ENCODE results near the gene NVL. TPM values are rescaled to one million over a fixed set of nuclear protein-coding genes. Genes with fewer than 3 reads are reported as not detected.

NVL gene
- total RNA-seq, 4 donors from 2014 or later: 35.9 to 52.3 (median 40.5) TPM

- no peak overlapping the region for H3K4me3 ChIP-seq
These were observed 131.4 kb downstream of the NVL start for GRCh38 chr1:224198572-224198971.

DNA sequence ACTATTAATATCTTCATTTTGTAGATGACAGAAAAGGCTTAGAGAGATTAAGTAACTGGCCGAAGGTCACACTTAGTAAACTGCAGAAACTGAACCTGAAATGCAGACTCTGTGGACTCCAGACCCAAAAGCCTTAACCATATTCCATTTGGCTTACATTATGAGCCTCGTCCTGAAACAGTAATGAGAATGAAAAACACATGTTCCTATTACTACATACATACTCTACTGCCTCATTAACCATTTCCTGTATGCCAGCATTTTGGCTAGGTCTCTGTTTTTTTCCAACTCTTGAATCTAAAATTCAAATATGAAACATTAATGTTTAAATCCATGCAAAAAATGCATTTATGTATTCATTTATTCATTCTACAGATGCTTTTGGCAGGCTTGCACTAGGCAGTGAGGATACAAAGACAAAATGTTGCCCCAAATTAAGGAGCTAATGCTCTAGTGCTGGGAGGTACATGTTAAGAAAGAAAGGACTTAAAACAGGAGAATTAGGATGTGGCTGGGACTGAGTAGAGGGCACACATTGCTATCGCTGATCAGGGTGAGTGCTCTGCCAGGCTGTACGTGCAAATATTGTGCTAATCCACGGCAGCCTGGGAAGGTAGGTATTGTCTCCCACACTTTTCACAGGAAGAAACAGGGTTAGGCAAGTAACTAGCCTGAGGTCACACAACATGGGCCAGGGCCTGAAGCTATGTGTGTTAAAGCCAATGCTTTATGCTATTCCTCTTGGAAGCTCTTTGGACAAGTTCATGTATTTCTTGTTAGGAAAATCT lies 133.0 kb downstream of the NVL start:
- Histone ChIP-seq H3K4me3 (no peak overlapping the region), H3K36me3 (peaks cover 0 to 4% (median 0%) of the 10 kb centered on the region in 4 donors), H3K4me1 (no peaks in the 10 kb centered on the region), H3K27me3 (no peaks in the 10 kb centered on the region), H3K27ac (no peak overlapping the region), H3K9me3 (no peaks in the 10 kb centered on the region)
- intact Hi-C loops (cut with DNase I; ENCODE audit: low total_unique reads): no loop called here
- DNase-seq: no peak
- TF ChIP-seq CTCF (IDR thresholded peaks at IDR 0.05) (no peak), EP300 (IDR thresholded peaks at IDR 0.05; ENCODE audit: low read depth) (no peak), POLR2A (IDR thresholded peaks at IDR 0.05) (no peak), POLR2AphosphoS5 (IDR thresholded peaks at IDR 0.05) (no peak)
- 75% methylated on average over 5 of the region's 5 CpGs for WGBS, 2 donors (ENCODE audit: low coverage in 1 of 2)
- in situ Hi-C loops (cut with MboI; ENCODE audit: low pct_ligation_motif_present in 1 of 4, low pct_unique_long_range_greater_than_20kb in 1 of 4, low sequenced_read_pairs in 3 of 4): no loop called here

More at GRCh38 chr1:224198572-224198971, 131.4 kb downstream of the NVL start:
- no peaks in the 10 kb centered on the region for H3K27me3 ChIP-seq
- H3K4me1 ChIP-seq: peaks cover 0 to 8% (median 0%) of the 10 kb centered on the region in 4 donors
- WGBS, 2 donors (ENCODE audit: low coverage in 1 of 2): 82 to 93% methylated on average over 2 to 4 of the region's 4 CpGs
- H3K27ac ChIP-seq: no peak overlapping the region
- no peaks in the 10 kb centered on the region for H3K9me3 ChIP-seq
- TF ChIP-seq POLR2A (IDR thresholded peaks at IDR 0.05) (no peak), POLR2AphosphoS5 (IDR thresholded peaks at IDR 0.05) (no peak), CTCF (IDR thresholded peaks at IDR 0.05) (no peak)
- DNase-seq: no peak
- intact Hi-C loops (cut with DNase I; ENCODE audit: low total_unique reads) (no loop called here), in situ Hi-C loops (cut with MboI; ENCODE audit: low pct_ligation_motif_present in 1 of 4, low pct_unique_long_range_greater_than_20kb in 1 of 4, low sequenced_read_pairs in 3 of 4) (no loop called here)
- no peaks in the 10 kb centered on the region for H3K36me3 ChIP-seq

DNA sequence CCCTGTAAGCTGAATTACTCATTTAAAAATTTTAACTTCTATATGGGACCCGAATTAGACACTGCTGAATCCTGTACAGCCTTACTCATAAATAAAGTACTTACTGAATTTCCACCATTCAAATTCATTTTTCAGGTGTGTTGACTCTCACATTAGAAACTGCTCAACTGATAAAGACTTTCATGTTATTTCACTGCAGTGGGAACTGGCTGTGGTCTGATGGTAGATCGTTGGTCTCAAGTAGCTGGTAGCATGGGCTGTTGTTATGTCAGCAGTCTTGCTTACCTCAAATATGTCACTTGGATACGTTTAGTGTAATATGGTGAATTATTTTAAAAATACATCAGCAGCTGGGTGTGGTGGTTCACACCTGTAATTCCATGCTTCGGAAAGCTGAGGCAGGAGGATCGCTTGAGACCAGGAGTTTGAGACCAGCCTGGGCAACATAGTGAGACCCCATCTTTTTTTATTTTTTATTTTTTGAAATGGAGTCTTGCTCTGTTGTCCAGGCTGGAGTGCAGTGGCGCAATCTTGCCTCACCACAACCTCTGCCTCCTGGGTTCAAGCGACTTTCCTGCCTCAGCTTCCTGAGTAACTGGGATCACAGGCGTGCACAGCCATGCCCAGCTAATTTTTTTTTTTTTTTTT lies 136.5 kb downstream of the NVL start:
- Histone ChIP-seq H3K27me3 (no peaks in the 10 kb centered on the region), H3K36me3 (peaks cover 0 to 4% (median 0%) of the 10 kb centered on the region in 4 donors), H3K4me1 (no peaks in the 10 kb centered on the region), H3K4me3 (no peak overlapping the region), H3K9me3 (no peaks in the 10 kb centered on the region), H3K27ac (no peak overlapping the region)
- DNase-seq: no peak
- no peak for TF ChIP-seq CTCF (IDR thresholded peaks at IDR 0.05)
- in situ Hi-C loops (cut with MboI; ENCODE audit: low pct_ligation_motif_present in 1 of 4, low pct_unique_long_range_greater_than_20kb in 1 of 4, low sequenced_read_pairs in 3 of 4): no loop called here
- WGBS, 2 donors (ENCODE audit: low coverage in 1 of 2): 90 to 93% methylated on average over 3 to 8 of the region's 8 CpGs
- intact Hi-C loops (cut with DNase I; ENCODE audit: low total_unique reads): no loop called here

- Histone ChIP-seq H3K4me3 (no peak overlapping the region), H3K4me1 (peaks cover 0 to under 1% (median 0%) of the 10 kb centered on the region in 4 donors), H3K36me3 (peaks cover 0 to 4% (median 0%) of the 10 kb centered on the region in 4 donors), H3K27me3 (no peaks in the 10 kb centered on the region), H3K9me3 (no peaks in the 10 kb centered on the region), H3K27ac (no peak overlapping the region)
- intact Hi-C loops (cut with DNase I; ENCODE audit: low total_unique reads): no loop called here
- no peak for DNase-seq
- in situ Hi-C loops (cut with MboI; ENCODE audit: low pct_ligation_motif_present in 1 of 4, low pct_unique_long_range_greater_than_20kb in 1 of 4, low sequenced_read_pairs in 3 of 4): no loop called here
- WGBS, 2 donors (ENCODE audit: low coverage in 1 of 2): 46 to 64% methylated on average over 2 to 5 of the region's 5 CpGs
- no peak for TF ChIP-seq EP300 (IDR thresholded peaks at IDR 0.05; ENCODE audit: low read depth)
- TF ChIP-seq CTCF (IDR thresholded peaks at IDR 0.05): no peak
- TF ChIP-seq POLR2A (IDR thresholded peaks at IDR 0.05): no peak
- no peak for TF ChIP-seq POLR2AphosphoS5 (IDR thresholded peaks at IDR 0.05)
These were observed 137.7 kb downstream of the NVL start for GRCh38 chr1:224192082-224192788.
